ENCODE results near the gene DCXR. TPM values are rescaled to one million over a fixed set of nuclear protein-coding genes. Genes with fewer than 3 reads are reported as not detected.

The DCXR gene
- total RNA-seq, 2 experiments from 2014 or later = 132 to 147 TPM

DNA sequence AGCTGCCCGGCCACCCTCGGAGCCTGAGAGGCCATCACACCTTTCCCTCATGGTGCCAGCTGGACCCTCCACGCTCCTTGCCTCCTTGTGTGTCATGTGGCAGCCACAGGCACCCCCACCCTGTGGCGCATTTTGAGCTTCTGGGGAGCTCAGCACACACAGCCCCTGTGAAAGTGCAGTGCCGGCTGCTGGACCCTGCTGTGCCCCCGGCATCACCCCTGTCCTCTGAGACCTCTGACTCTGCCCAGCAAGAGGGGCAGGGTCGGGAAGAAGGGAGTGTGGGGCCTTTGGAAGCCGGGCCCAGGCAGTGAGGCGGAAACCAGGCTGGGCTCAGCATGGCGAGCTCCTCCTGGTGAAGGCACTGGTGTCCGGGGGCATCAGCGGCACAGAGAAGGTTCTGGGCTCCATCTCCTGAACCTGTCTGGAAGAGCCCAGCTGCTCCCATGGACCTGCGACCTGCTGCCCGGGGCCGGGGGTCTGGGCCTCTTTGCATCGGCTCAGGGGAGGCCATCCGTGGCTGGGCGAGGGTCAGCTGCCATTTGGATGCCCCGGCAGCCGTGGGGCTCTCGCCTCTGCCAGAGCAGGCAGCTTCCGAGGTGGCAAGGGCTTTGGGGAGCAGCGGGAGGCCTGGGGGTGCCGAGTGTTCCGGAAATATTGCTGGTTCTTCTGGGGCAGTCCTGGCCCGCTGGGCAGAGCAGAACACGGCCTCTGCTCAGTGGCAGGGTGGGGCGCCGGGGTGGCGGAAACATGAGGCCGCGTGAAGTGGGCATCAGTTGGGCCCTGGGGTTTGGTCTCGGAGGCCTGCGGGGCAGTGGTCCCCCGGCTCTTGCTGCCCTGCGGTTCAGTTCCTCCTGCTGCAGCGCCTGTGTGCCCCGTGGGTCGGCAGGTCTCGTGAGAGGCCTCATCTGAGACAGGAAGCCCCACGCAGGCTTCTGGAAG, 32.7 kb downstream of the DCXR start:
- BruUV-seq (replicated peaks) = no TSS peak
- H3K36me3 ChIP-seq (ENCODE audit: insufficient read depth, low read length) = no peaks in the 10 kb centered on the region
- CTCF ChIA-PET (ENCODE audit: unreplicated experiment) = interaction anchor here (0.6 kb wide), 1 partner anchor 9 kb away, joined by 4 read pairs; no protein-coding TSS in a partner anchor
- H3K79me2 ChIP-seq (ENCODE audit: insufficient read depth, low read depth, low read length) = no peaks in the 10 kb centered on the region
- no peaks in the 10 kb centered on the region for H3K9me3 ChIP-seq (ENCODE audit: low read length)
- H3K9me2 ChIP-seq (ENCODE audit: insufficient read depth, low read length) = no peaks in the 10 kb centered on the region
- POLR2A ChIA-PET = no interaction called here
- no peak for DNase-seq (ENCODE audit: low spot score)
- no peaks in the 10 kb centered on the region for H4K20me1 ChIP-seq (ENCODE audit: insufficient read depth, low read length)
- H3K27ac ChIP-seq (ENCODE audit: low read depth, low read length, poor library complexity, severe bottlenecking) = no peak overlapping the region
- intact Hi-C loops (cut with micrococcal nuclease; ENCODE audit: unreplicated experiment) = no loop called here
- H3K4me1 ChIP-seq (ENCODE audit: insufficient read depth, low read length, poor library complexity, severe bottlenecking) = no peaks in the 10 kb centered on the region
- no peak overlapping the region for H3K4me3 ChIP-seq (ENCODE audit: low read depth, low read length, poor library complexity, severe bottlenecking)
- no peak for TF ChIP-seq EZH2phosphoT487 (IDR thresholded peaks at IDR 0.05; ENCODE audit: borderline replicate concordance, low read depth, low read length)
- TF ChIP-seq, protein P1, sequence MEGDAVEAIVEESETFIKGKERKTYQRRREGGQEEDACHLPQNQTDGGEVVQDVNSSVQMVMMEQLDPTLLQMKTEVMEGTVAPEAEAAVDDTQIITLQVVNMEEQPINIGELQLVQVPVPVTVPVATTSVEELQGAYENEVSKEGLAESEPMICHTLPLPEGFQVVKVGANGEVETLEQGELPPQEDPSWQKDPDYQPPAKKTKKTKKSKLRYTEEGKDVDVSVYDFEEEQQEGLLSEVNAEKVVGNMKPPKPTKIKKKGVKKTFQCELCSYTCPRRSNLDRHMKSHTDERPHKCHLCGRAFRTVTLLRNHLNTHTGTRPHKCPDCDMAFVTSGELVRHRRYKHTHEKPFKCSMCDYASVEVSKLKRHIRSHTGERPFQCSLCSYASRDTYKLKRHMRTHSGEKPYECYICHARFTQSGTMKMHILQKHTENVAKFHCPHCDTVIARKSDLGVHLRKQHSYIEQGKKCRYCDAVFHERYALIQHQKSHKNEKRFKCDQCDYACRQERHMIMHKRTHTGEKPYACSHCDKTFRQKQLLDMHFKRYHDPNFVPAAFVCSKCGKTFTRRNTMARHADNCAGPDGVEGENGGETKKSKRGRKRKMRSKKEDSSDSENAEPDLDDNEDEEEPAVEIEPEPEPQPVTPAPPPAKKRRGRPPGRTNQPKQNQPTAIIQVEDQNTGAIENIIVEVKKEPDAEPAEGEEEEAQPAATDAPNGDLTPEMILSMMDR (conservative IDR thresholded peaks at IDR 0.05; ENCODE audit: low read length) = no peak
- no peak overlapping the region for H2AFZ ChIP-seq (ENCODE audit: low read length)
- no peak overlapping the region for H3K4me2 ChIP-seq (ENCODE audit: low read length)

DNA sequence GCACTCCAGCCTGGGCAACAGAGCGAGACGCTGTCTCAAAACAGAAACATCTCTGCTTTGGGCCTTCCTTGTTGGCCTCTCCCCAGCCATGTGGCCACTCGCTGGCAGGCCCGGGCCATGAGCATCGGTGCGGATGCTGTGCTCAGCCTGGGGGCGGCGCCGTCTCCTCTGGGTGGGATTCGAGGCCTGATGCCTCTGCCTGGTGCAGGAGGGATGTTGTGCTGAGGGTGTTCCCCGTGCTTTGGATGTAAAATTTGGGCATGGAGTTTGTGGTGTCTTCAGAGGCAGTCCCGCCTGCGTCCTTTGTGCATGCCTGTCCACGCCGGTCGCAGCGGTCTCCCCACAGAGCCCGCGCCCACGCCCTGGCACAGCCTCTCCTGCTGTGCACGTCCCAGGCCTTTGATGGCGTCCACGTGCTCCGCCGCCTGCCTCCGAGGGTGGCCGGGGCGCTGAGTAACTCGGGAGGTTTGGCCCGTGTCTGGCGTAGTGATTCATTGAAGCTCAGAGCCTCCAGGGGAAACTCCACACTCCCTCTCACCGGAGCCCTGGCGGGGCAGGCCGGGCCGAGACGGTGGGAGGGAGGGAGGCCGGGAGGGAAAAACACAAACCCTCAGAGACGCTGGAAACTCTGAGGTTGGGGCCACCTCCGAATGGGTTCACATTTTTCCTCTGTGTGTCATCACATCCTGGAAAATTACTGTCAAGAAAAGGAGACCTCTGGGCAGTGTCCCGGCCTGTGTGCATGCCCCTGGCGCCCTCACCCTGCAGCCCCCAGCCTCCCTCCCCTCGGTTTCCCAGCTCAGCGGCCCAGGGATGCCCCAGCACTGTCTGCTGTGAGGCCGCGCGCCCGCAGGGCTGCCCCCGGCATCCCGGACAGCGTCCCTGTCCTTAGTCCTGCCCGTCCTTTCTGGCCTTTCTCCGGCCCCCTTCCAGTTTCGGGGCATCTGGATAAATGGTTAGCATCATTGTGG, 33.8 kb downstream of the DCXR start:
- no peak overlapping the region for H3K4me3 ChIP-seq (ENCODE audit: low read depth, low read length, poor library complexity, severe bottlenecking)
- no peaks in the 10 kb centered on the region for H3K4me1 ChIP-seq (ENCODE audit: insufficient read depth, low read length, poor library complexity, severe bottlenecking)
- no peaks in the 10 kb centered on the region for H3K9me2 ChIP-seq (ENCODE audit: insufficient read depth, low read length)
- ChIA-PET CTCF (ENCODE audit: unreplicated experiment) (interaction anchor here (0.6 kb wide), 1 partner anchor 8 kb away, joined by 4 read pairs; no protein-coding TSS in a partner anchor), POLR2A (interaction anchor here (0.6 kb wide), 2 partner anchors 54 to 61 kb away, joined by 3 to 4 read pairs; no protein-coding TSS in a partner anchor)
- H3K9me3 ChIP-seq (ENCODE audit: low read length) = no peaks in the 10 kb centered on the region
- no peak overlapping the region for H3K4me2 ChIP-seq (ENCODE audit: low read length)
- intact Hi-C loops (cut with micrococcal nuclease; ENCODE audit: unreplicated experiment) = no loop called here
- H3K36me3 ChIP-seq (ENCODE audit: insufficient read depth, low read length) = no peaks in the 10 kb centered on the region
- no peaks in the 10 kb centered on the region for H4K20me1 ChIP-seq (ENCODE audit: insufficient read depth, low read length)
- no peak overlapping the region for H3K27ac ChIP-seq (ENCODE audit: low read depth, low read length, poor library complexity, severe bottlenecking)
- no peak for DNase-seq (ENCODE audit: low spot score)
- no peak overlapping the region for H2AFZ ChIP-seq (ENCODE audit: low read length)
- H3K79me2 ChIP-seq (ENCODE audit: insufficient read depth, low read depth, low read length) = no peaks in the 10 kb centered on the region
- TF ChIP-seq, protein P1 (conservative IDR thresholded peaks at IDR 0.05; ENCODE audit: low read length) = no peak
- BruUV-seq (replicated peaks) = no TSS peak

All from OCI-LY7 (cell line).